Activated CD8-positive, alpha-beta memory T cell treated with anti-CD3 and anti-CD28 coated beads for 48 hours (primary cell): ENCODE results near the gene TMEM168.

Experiments used
- DNase-seq, 3 experiments: peaks; one replicate each; pipeline ENCODE4 v3.0.0-alpha.2; 2020; ENCODE audit warnings: low read depth in 2 of 3, low spot score in 2 of 3

The TMEM168 gene

DNA sequence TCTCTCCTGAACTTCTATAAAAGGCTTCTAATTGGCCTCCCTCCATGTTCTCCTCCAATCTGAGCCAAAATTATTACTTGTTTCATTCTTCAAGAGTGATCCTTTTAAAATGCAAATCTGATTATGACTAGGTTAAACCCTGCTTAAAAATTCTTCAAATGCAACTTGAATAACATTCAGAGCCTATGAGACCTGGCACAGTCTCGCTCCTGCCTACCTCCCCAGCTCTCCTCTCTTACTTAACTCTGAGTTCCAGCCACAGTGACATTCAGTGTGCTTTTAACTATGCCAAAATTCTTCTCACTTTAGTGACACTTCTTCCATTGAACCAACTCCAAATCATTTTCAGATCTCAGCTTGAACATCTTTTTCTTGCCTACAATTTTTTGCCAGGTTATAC is 68.8 kb downstream of the TMEM168 start:
- DNase-seq = no peak

DNA sequence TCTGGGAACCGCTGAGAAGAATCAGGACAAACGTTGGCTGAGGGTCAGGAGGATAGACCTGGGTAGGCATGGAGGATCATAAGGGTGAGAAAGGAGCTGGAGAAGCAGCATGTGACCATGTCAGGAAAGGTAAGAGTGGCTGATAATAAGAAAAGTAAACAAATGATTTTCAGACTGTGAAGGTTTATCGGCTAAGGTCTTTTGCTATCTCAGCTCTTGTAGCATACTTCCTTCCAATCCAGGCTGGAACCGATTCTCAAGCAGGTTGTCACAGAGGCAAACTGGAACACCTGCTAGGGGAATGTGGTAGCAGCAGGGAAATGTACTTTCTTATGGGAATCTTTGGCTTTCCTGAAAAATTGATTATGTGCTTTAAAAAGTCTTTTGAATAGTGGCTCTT is 74.7 kb downstream of the TMEM168 start:
- no peak for DNase-seq

DNA sequence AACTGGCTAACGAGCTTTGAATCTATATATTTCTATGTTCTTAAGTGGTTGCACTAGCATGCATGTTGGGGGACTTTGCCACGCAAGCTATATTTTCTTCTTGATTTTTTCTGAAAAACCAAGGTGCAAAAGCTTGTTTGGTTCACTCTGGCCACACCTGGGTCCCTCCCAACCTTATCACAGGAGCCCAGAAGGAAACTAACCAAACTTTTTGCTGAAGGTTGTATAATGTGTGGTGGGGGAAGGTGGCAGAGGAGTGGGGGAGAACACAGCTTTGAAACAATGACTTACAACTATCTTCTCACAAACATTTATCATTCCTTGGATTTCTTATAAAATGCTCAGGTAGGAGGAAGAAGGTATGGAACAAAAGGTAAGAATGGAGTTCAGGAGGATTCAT is 75.3 kb downstream of the TMEM168 start:
- DNase-seq = no peak
